ENCODE measurements around the gene TBC1D12.

DNA sequence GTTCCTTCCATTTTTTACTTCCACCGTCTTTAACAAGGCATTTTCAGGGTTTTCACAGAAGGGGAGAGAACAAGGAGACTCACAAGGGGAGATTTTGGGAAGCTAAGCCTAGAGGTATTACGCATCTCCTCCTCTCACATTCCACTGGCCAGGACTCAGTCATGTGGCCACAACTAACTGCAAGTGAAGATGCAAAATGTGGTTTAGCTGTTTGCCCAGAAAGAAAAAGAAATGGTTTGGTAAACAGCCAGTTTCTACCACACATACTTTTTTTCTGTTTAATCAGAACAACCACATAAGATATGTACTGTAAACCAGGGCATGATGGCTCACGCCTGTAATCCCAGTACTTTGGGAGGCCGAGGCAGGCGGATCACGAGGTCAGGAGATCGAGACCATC is 121.8 kb downstream of the TBC1D12 start:
- no peak for TF ChIP-seq CTCF (IDR thresholded peaks at IDR 0.05)
- TF ChIP-seq POLR2A (IDR thresholded peaks at IDR 0.05) = no peak

Data from uterus (tissue), 2 donors.